Measurements from ENCODE around the gene FAM124B. TPM values are rescaled to one million over a fixed set of nuclear protein-coding genes. Genes with fewer than 3 reads are reported as not detected.
A peak's percentile ranks its signal among the peaks of the same experiment; 100 is the strongest.

Gene FAM124B
- total RNA-seq, 2 donors from 2014 or later, result 0.78 TPM; not detected in 1

DNA sequence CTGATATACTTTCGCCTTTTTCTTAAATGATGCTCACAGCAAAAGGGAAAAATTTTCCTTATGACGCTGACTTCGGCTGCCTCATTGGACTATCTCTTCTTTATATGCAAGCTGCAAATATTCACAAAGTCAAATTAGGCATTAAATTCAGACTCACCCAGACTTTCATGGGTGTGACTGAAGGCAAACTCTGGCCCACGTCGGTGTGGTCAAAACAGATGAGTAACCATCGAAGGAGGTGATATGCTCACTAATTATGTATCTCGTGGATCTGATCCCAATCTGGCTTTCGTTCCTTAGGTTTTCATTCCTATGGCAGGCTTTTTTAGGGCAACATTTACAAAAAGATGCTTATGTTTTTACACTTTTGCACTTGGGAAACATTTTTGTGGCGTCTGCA lies 36.6 kb downstream of the FAM124B start:
- no peak overlapping the region for H3K27ac ChIP-seq
- ATAC-seq, result no peak
- WGBS, 2 donors, result 82% methylated on average over 9 of the region's 9 CpGs
- TF ChIP-seq POLR2A (IDR thresholded peaks at IDR 0.05), result no peak
- TF ChIP-seq, protein P1, sequence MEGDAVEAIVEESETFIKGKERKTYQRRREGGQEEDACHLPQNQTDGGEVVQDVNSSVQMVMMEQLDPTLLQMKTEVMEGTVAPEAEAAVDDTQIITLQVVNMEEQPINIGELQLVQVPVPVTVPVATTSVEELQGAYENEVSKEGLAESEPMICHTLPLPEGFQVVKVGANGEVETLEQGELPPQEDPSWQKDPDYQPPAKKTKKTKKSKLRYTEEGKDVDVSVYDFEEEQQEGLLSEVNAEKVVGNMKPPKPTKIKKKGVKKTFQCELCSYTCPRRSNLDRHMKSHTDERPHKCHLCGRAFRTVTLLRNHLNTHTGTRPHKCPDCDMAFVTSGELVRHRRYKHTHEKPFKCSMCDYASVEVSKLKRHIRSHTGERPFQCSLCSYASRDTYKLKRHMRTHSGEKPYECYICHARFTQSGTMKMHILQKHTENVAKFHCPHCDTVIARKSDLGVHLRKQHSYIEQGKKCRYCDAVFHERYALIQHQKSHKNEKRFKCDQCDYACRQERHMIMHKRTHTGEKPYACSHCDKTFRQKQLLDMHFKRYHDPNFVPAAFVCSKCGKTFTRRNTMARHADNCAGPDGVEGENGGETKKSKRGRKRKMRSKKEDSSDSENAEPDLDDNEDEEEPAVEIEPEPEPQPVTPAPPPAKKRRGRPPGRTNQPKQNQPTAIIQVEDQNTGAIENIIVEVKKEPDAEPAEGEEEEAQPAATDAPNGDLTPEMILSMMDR (IDR thresholded peaks at IDR 0.05), result no peak
- H3K36me3 ChIP-seq (replicated peaks in 1 of 2; ENCODE audit: insufficient read depth in 1 of 2, low read depth in 2 of 2), result no peaks in the 10 kb centered on the region
- no peak for DNase-seq
- no peaks in the 10 kb centered on the region for H3K27me3 ChIP-seq
- H3K9me3 ChIP-seq, result no peaks in the 10 kb centered on the region
- H3K4me3 ChIP-seq, result no peak overlapping the region
- intact Hi-C loops (cut with DNase I), result no loop called here
- H3K4me1 ChIP-seq, result no peaks in the 10 kb centered on the region

DNA sequence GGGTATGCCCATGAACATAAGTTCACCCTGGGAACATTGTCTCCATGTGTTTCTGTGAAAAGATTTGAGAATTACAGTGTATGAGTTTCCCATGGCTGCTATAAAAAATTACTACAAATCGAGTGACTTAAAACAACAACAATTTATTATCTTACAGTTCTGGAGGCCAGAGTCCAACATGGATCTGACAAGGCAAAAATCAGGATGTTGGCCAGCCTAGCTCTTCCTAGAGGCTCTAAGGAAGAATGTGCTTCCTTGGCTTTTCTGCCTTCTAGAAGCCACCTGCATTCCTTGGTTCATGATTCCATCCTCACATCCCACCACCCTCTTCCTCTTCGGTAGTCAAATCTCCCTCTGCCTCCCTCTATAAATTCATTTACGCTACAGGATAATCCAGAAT lies 38.6 kb downstream of the FAM124B start:
- Histone ChIP-seq H3K9me3 (no peaks in the 10 kb centered on the region), H3K27me3 (no peaks in the 10 kb centered on the region), H3K27ac (no peak overlapping the region), H3K36me3 (replicated peaks in 1 of 2; ENCODE audit: insufficient read depth in 1 of 2, low read depth in 2 of 2) (no peaks in the 10 kb centered on the region), H3K4me3 (no peak overlapping the region), H3K4me1 (no peaks in the 10 kb centered on the region)
- DNase-seq, result no peak
- WGBS, 2 donors, result 70 to 77% methylated on average over 3 of the region's 3 CpGs
- TF ChIP-seq POLR2A (IDR thresholded peaks at IDR 0.05), result no peak
- TF ChIP-seq, protein P1 (IDR thresholded peaks at IDR 0.05), result no peak
- ATAC-seq, result no peak
- intact Hi-C loops (cut with DNase I), result no loop called here

DNA sequence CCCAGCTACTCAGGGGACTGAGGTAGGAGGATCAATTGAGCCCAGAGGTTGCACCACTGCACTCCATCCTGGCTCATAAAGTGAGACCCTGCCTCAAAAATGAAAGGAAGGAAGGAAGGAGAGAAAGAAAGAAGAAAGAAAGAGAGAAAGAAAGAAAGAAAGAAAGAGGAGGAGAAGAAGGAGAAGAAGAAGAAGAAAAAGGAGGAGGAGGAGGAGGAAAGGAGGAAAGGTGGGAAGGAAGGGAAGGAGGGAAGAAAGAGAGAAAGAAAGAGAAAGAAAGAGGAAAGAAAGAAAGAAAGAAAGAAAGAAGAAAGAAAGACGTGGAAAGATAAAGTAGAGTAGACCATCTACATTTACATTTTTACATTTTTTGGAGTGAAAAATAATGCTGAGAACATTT lies 39.8 kb downstream of the FAM124B start:
- Histone ChIP-seq H3K27ac (no peak overlapping the region), H3K27me3 (no peaks in the 10 kb centered on the region), H3K4me3 (no peak overlapping the region), H3K9me3 (no peaks in the 10 kb centered on the region), H3K4me1 (peaks cover 2% of the 10 kb centered on the region), H3K36me3 (replicated peaks in 1 of 2; ENCODE audit: insufficient read depth in 1 of 2, low read depth in 2 of 2) (no peaks in the 10 kb centered on the region)
- TF ChIP-seq, protein P1 (IDR thresholded peaks at IDR 0.05), result no peak
- no peak for TF ChIP-seq POLR2A (IDR thresholded peaks at IDR 0.05)
- no peak for ATAC-seq
- 55 to 88% methylated on average over 1 of the region's 1 CpG for WGBS, 2 donors
- intact Hi-C loops (cut with DNase I), result no loop called here
- DNase-seq, result no peak

DNA sequence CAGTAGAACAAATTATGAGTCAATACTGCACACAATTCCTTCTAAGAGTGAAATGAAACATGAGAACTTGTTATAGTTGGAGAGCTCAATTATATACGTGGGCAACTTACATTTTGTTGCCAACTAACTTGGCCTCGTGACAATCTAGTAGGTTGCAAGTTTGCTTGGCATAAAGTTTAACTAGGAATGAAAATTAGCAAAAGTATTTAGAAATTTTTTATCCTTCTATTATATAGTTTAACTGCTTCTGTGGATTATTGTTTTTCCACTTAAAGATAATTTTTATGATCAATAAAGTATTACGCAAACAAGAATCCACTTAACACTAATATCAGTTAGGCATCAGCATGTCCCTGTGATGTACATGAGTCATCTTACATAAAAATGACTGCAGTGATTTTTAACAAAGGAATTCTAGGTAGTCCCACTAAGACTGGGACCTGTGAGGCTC lies 41.1 kb downstream of the FAM124B start:
- no peak overlapping the region for H3K27ac ChIP-seq
- intact Hi-C loops (cut with DNase I), result no loop called here
- WGBS, 2 donors, result 53 to 59% methylated on average over 3 of the region's 3 CpGs
- H3K4me3 ChIP-seq, result no peak overlapping the region
- no peak for DNase-seq
- H3K36me3 ChIP-seq (replicated peaks in 1 of 2; ENCODE audit: insufficient read depth in 1 of 2, low read depth in 2 of 2), result no peaks in the 10 kb centered on the region
- no peaks in the 10 kb centered on the region for H3K27me3 ChIP-seq
- no peak for TF ChIP-seq POLR2A (IDR thresholded peaks at IDR 0.05)
- TF ChIP-seq, protein P1 (IDR thresholded peaks at IDR 0.05), result no peak
- no peaks in the 10 kb centered on the region for H3K9me3 ChIP-seq
- no peak for ATAC-seq
- peaks cover 6% of the 10 kb centered on the region for H3K4me1 ChIP-seq

DNA sequence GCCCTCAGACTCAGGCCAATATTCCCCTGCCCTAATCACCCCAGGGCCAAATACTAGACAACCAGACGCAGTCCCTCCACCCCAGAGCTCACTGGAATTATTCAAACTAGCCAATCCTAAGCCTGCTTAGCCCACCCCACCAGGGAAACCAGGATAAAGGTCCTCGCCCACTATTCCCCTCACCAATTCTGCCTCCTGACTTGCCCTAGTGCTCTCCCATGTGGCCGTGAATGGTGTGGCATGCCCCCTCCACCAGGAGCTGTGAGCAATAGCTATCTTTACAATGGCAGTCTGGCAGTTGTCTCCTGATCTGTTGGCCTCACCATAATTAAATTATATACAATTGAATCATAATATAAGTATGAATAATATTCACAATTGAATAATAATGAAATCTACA lies 42.3 kb downstream of the FAM124B start:
- Histone ChIP-seq H3K36me3 (replicated peaks in 1 of 2; ENCODE audit: insufficient read depth in 1 of 2, low read depth in 2 of 2) (no peaks in the 10 kb centered on the region), H3K27me3 (no peaks in the 10 kb centered on the region), H3K4me3 (no peak overlapping the region), H3K4me1 (peaks cover 6% of the 10 kb centered on the region), H3K27ac (no peak overlapping the region), H3K9me3 (no peaks in the 10 kb centered on the region)
- DNase-seq, result no peak
- no peak for ATAC-seq
- TF ChIP-seq, protein P1 (IDR thresholded peaks at IDR 0.05), result peak in 1 of 7 experiments; percentile 5
- TF ChIP-seq POLR2A (IDR thresholded peaks at IDR 0.05), result no peak
- 67 to 79% methylated on average over 3 of the region's 3 CpGs for WGBS, 2 donors
- intact Hi-C loops (cut with DNase I), result loop anchor here (5.0 kb wide), 1 partner anchor 293 kb away; no protein-coding TSS in a partner anchor
